Tibial artery (tissue), 4 donors: Measurements from ENCODE around the gene CMSS1.

Source experiments
- DNase-seq, 2 donors: peaks; one replicate each; pipeline ENCODE4 v3.0.0-alpha.2; 2019
- H3K27ac ChIP-seq, 2 donors: fragments of 200-600 bp; sonication (generic) in 1 of 2; 1 replicate in 1 of 2; 2 replicates in 1 of 2; pipeline ENCODE4 v1.5.1; 2018 to 2019; ENCODE audit warnings: mild to moderate bottlenecking in 1 of 2
- H3K27me3 ChIP-seq, 2 donors: fragments of 200-600 bp; sonication (generic) in 1 of 2; one replicate each; pipeline versions ENCODE4 v1.5.1 to v1.6.0; 2016 to 2019
- H3K36me3 ChIP-seq, 3 donors: fragments of 200-600 bp; sonication (generic) in 2 of 3; one replicate each; pipeline ENCODE4 v1.5.1; 2016 to 2019; ENCODE audit warnings: mild to moderate bottlenecking in 2 of 3
- H3K4me1 ChIP-seq, 4 donors: fragments of 200-600 bp; sonication (generic) in 2 of 4; 1 replicate in 3 of 4; 2 replicates in 1 of 4; pipeline ENCODE4 v1.5.1; 2016 to 2019
- H3K4me3 ChIP-seq, 2 donors: fragments of 200-600 bp; sonication (generic) in 1 of 2; 1 replicate in 1 of 2; 2 replicates in 1 of 2; pipeline ENCODE4 v1.5.1; 2018 to 2019; ENCODE audit warnings: mild to moderate bottlenecking in 2 of 2
- H3K9me3 ChIP-seq, 3 donors: fragments of 200-600 bp; sonication (generic) in 1 of 3; one replicate each; pipeline ENCODE4 v1.5.1; 2016 to 2019
- intact Hi-C: fragments of 100-400 bp; cut with DNase I; formaldehyde crosslinking; loops from one replicate; pipeline ENCODE4 v1.15.0; 2023; ENCODE audit warnings: low total_unique reads
- TF ChIP-seq, protein P1 (sequence below), 2 experiments: fragments of 200-600 bp in 1 of 2; fragments of 450-650 bp in 1 of 2; IDR thresholded peaks; one replicate each; pipeline ENCODE4 v1.5.1; 2017 to 2019; ENCODE audit warnings: antibody characterized with exemption in 2 of 2, mild to moderate bottlenecking in 1 of 2, moderate library complexity in 1 of 2

The CMSS1 gene

DNA sequence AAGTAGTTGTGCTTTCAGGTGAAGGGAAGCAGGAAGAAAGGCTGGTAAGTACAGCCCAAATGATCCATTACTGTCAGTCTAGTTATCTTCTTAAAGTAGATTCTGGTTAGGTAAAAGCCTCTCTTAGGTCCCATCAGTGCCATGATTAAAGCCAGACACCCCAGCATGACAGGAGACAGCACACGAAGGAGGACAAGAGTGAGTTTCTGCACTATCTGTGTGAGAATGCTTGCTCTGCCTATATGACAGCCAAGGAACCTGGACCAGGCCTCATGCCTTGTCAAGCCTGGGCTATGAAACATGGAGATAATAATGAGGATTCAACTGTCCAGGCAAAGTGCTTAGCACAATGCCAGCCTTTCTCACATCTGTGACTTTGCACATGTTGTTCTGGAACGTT is 310.1 kb downstream of the CMSS1 start:
- Histone ChIP-seq H3K4me3 (no peak overlapping the region), H3K27me3 (no peaks in the 10 kb centered on the region), H3K4me1 (peaks cover 0 to 46% (median 21%) of the 10 kb centered on the region in 4 donors), H3K27ac (no peak overlapping the region), H3K9me3 (no peaks in the 10 kb centered on the region), H3K36me3 (no peaks in the 10 kb centered on the region)
- no peak for DNase-seq
- TF ChIP-seq, protein P1, sequence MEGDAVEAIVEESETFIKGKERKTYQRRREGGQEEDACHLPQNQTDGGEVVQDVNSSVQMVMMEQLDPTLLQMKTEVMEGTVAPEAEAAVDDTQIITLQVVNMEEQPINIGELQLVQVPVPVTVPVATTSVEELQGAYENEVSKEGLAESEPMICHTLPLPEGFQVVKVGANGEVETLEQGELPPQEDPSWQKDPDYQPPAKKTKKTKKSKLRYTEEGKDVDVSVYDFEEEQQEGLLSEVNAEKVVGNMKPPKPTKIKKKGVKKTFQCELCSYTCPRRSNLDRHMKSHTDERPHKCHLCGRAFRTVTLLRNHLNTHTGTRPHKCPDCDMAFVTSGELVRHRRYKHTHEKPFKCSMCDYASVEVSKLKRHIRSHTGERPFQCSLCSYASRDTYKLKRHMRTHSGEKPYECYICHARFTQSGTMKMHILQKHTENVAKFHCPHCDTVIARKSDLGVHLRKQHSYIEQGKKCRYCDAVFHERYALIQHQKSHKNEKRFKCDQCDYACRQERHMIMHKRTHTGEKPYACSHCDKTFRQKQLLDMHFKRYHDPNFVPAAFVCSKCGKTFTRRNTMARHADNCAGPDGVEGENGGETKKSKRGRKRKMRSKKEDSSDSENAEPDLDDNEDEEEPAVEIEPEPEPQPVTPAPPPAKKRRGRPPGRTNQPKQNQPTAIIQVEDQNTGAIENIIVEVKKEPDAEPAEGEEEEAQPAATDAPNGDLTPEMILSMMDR (IDR thresholded peaks at IDR 0.05), result no peak
- intact Hi-C loops, result no loop called here

DNA sequence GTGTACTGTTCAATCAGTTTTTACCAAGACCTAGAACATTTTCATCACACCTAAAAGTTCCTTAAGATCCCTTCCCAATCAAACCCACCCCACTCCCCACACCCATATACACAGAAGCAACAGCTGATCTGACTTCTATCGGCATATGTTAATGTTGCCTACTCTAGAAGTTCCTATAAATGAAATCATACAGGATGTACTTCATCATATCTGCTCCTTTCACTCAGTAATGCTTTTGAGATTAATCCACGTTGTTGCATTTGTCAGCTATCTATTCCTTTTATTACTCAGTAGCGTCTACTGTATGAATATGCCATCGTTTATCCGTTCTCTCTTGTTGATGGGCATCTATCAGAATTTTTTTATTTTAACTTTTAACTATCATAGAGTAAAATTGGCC is 310.9 kb downstream of the CMSS1 start:
- intact Hi-C loops, result no loop called here
- H3K9me3 ChIP-seq, result no peaks in the 10 kb centered on the region
- peaks cover 0 to 38% (median 17%) of the 10 kb centered on the region in 4 donors for H3K4me1 ChIP-seq
- H3K27ac ChIP-seq, result no peak overlapping the region
- DNase-seq, result no peak
- H3K4me3 ChIP-seq, result no peak overlapping the region
- H3K27me3 ChIP-seq, result no peaks in the 10 kb centered on the region
- no peaks in the 10 kb centered on the region for H3K36me3 ChIP-seq
- TF ChIP-seq, protein P1 (IDR thresholded peaks at IDR 0.05), result no peak

DNA sequence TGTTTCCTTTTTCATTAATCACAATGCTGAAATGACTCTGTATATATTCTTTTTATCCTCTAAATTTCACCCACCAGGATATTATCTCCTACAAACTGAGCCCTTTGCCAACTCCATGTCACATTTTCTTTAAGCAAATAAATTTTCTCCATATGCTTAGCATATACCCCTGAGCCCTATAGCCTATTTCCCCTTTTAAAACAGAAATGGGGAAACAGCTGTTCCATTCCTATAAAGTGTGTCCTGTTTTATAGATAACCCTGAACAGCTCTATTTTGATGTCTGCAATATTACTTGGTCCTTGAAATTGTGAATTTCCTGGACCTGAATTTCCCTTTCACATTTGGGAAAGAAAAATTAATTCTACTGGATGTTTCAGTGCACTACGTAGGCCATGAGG is 312.3 kb downstream of the CMSS1 start:
- TF ChIP-seq, protein P1 (IDR thresholded peaks at IDR 0.05), result no peak
- H3K4me1 ChIP-seq, result peaks cover 0 to 38% (median 8%) of the 10 kb centered on the region in 4 donors
- H3K27me3 ChIP-seq, result no peaks in the 10 kb centered on the region
- no peaks in the 10 kb centered on the region for H3K36me3 ChIP-seq
- H3K4me3 ChIP-seq, result no peak overlapping the region
- no peak for DNase-seq
- H3K27ac ChIP-seq, result no peak overlapping the region
- intact Hi-C loops, result no loop called here
- no peaks in the 10 kb centered on the region for H3K9me3 ChIP-seq

DNA sequence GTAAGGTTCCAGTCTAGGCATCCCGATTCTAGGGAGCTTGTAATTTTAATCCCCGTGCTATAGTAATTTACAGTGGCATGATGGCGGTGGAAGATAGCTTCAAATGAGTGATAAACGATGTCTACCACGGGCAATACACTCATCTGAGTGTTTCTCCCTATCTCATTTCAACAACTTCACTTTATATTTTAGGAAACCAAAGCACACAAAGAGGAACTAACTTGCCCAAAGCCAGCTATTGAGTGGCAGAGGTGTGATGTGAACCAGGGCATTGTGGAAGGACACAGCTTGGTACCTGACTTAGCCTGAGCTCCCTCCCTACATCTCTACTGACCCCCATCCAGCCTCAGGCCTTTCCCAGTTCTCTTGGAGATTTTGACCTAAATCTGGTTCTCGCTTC is 313.6 kb downstream of the CMSS1 start:
- H3K4me3 ChIP-seq, result no peak overlapping the region
- no peak overlapping the region for H3K27ac ChIP-seq
- no peaks in the 10 kb centered on the region for H3K9me3 ChIP-seq
- TF ChIP-seq, protein P1 (IDR thresholded peaks at IDR 0.05), result no peak
- no peak for DNase-seq
- no peaks in the 10 kb centered on the region for H3K27me3 ChIP-seq
- no peaks in the 10 kb centered on the region for H3K36me3 ChIP-seq
- H3K4me1 ChIP-seq, result peaks cover 0 to 39% (median 6%) of the 10 kb centered on the region in 4 donors
- intact Hi-C loops, result no loop called here

DNA sequence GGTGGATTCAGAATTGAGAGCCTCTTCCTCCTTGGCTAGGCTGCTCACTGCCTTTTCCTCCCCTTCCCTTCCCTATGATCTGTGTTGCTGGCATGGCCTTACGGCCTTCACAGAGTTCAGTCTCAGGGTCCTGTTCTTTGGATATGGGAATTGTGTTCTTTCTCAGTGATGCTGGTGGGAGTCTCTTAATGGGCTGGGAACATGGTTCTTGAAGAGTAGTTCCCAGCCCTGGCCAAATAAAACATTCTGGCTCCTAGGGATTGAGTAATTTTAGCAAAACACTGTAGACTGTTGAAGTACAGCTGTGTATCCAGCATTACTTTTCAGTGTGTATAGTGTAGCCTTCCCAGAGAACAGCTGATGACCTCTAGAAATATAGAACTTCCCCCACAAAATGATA is 319.3 kb downstream of the CMSS1 start:
- no peak overlapping the region for H3K4me3 ChIP-seq
- TF ChIP-seq, protein P1 (IDR thresholded peaks at IDR 0.05), result no peak
- H3K9me3 ChIP-seq, result no peaks in the 10 kb centered on the region

DNA sequence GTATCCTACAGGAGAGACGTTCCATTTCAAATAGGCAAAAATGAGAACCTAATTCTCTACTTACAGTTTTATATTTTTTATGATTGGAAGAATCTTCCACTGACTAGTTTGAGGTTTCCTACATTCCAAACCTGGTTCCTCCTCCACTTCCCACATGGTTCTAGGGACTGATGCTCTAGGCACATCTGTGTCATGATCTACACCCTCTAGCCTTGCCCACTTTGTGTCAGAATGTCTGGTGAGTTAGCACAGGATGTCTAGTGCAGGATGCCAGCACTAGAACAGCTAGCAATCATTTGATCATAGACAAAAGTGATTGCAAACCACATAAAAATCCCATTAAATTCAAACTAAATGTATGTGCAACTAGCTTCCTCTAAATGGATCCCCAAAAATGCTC is 323.3 kb downstream of the CMSS1 start:
- no peaks in the 10 kb centered on the region for H3K27me3 ChIP-seq
- no peak overlapping the region for H3K4me3 ChIP-seq
- peaks cover 0 to 41% (median 18%) of the 10 kb centered on the region in 4 donors for H3K4me1 ChIP-seq
- TF ChIP-seq, protein P1 (IDR thresholded peaks at IDR 0.05), result no peak
- DNase-seq, result no peak
- H3K36me3 ChIP-seq, result no peaks in the 10 kb centered on the region
- H3K9me3 ChIP-seq, result peaks cover 0 to 5% (median 3%) of the 10 kb centered on the region in 3 donors
- intact Hi-C loops, result no loop called here
- H3K27ac ChIP-seq, result no peak overlapping the region

More for the DNA sequence above, 319.3 kb downstream of the CMSS1 start:
- DNase-seq, result peak in 1 of 2 donors; percentile 26
- Histone ChIP-seq H3K36me3 (no peaks in the 10 kb centered on the region), H3K27me3 (no peaks in the 10 kb centered on the region), H3K27ac (peak overlapping the region; percentile 71 to 80), H3K4me1 (peaks cover 0 to 65% (median 22%) of the 10 kb centered on the region in 4 donors)
- intact Hi-C loops, result no loop called here
